HG03378 (cell line): Measurements from ENCODE around the gene SEC24D.
A peak's percentile ranks its signal among the peaks of the same experiment; 100 is the strongest.

Experiments used
- ATAC-seq: cut with Tn5 transposase; IDR thresholded peaks from one replicate; pipeline ENCODE4 v1.9.1; 2021; ENCODE audit warnings: mild to moderate bottlenecking, moderate library complexity; ENCODE audit not compliant: unreplicated experiment

The SEC24D gene

GRCh38 chr4:118729287-118730286, 106.3 kb downstream of the SEC24D start:
- ATAC-seq: no peak

- ATAC-seq: no peak
These were observed 108.6 kb downstream of the SEC24D start for GRCh38 chr4:118727360-118727759.

- ATAC-seq: no peak
These were observed 112.6 kb downstream of the SEC24D start for GRCh38 chr4:118723369-118723768.

GRCh38 chr4:118721752-118722151, 114.2 kb downstream of the SEC24D start:
- ATAC-seq: no peak

- ATAC-seq: no peak
These were observed 117.3 kb downstream of the SEC24D start for GRCh38 chr4:118718511-118719170.

GRCh38 chr4:118716304-118716703, 119.6 kb downstream of the SEC24D start:
- no peak for ATAC-seq

- no peak for ATAC-seq
These were observed 121.2 kb downstream of the SEC24D start for GRCh38 chr4:118714682-118715081.

- no peak for ATAC-seq
These were observed 123.1 kb downstream of the SEC24D start for GRCh38 chr4:118712872-118713271.

GRCh38 chr4:118711052-118711451, 124.9 kb downstream of the SEC24D start:
- ATAC-seq: no peak

- ATAC-seq: no peak
These were observed 132.8 kb downstream of the SEC24D start for GRCh38 chr4:118703118-118703517.

GRCh38 chr4:118684873-118685811, 150.8 kb downstream of the SEC24D start, which contains the start of gene METTL14:
Gene METTL14, plus strand, starts transcription at chr4:118685392. Its CDS starts 143 bp downstream, at chr4:118685535.
- peak; percentile 99 for ATAC-seq

GRCh38 chr4:118683513-118683912, 152.4 kb downstream of the SEC24D start:
- no peak for ATAC-seq

- ATAC-seq: no peak
These were observed 153.0 kb downstream of the SEC24D start for GRCh38 chr4:118682928-118683327.

- ATAC-seq: no peak
These were observed 155.1 kb downstream of the SEC24D start for GRCh38 chr4:118680808-118681207.

- no peak for ATAC-seq
These were observed 159.8 kb downstream of the SEC24D start for GRCh38 chr4:118676128-118676527.
